AG04450 (cell line): ENCODE data around the gene PIK3R5. TPM values are rescaled to one million over a fixed set of nuclear protein-coding genes. Genes with fewer than 3 reads are reported as not detected.

ENCODE experiments used
- CTCF ChIA-PET: fragments of 300-600, 350-600 bp; formaldehyde crosslinking; extraction: SDS; loops from one replicate; lab custom pipeline; 2022; ENCODE audit warnings: antibody characterized with exemption, inconsistent platforms; lab: Charles Lee
- POLR2A ChIA-PET: fragments of 350-600 bp; formaldehyde crosslinking; extraction: SDS; loops from one replicate; lab custom pipeline; 2021; ENCODE audit warnings: antibody characterized with exemption, inconsistent platforms; lab: Yijun Ruan, JAX
- DNase-seq: peaks from one replicate; pipeline ENCODE4 v3.0.0-alpha.2; 2011; ENCODE audit warnings: low read depth, low spot score
- H3K27ac ChIP-seq: one replicate; pipeline ENCODE4 v1.5.1; 2012; ENCODE audit warnings: low read depth, low read length, control low read depth
- H3K27me3 ChIP-seq: one replicate; pipeline ENCODE4 v1.6.0; 2012; ENCODE audit warnings: low read length; ENCODE audit not compliant: control insufficient read depth, insufficient read depth
- H3K4me3 ChIP-seq: 2 replicates; pipeline ENCODE4 v1.5.1; 2011; ENCODE audit warnings: mild to moderate bottlenecking, low read depth, low read length, control low read depth
- H3K9me3 ChIP-seq: 2 replicates; pipeline ENCODE4 v1.5.1; 2012; ENCODE audit warnings: low read length; ENCODE audit not compliant: control insufficient read depth, insufficient read depth
- CTCF ChIP-seq: IDR thresholded peaks from 2 replicates; pipeline ENCODE4 v1.5.1; 2011; ENCODE audit warnings: low read depth, low read length, control low read depth, inconsistent platforms
- polyA plus RNA-seq: library from polyadenylated mRNA; depleted of rRNA; stranded (reverse); fragments of >200 nt; gene quantifications from 2 replicates; pipeline ENCODE4 v1.2.3, GENCODE V29; 2011

The PIK3R5 gene
- polyA plus RNA-seq, 1 experiment, result not detected

GRCh38 chr17:8924595-8924994 lies 40.9 kb downstream of the PIK3R5 start:
- Histone ChIP-seq H3K9me3 (peaks cover 16% of the 10 kb centered on the region; the same call in 1 of the 2 replicates), H3K27ac (no peak overlapping the region), H3K4me3 (no peak overlapping the region), H3K27me3 (no peaks in the 10 kb centered on the region)
- POLR2A ChIA-PET, result no interaction called here
- CTCF ChIA-PET, result no interaction called here
- no peak for TF ChIP-seq CTCF
- no peak for DNase-seq

- no peak overlapping the region for H3K4me3 ChIP-seq
- no peak overlapping the region for H3K27ac ChIP-seq
- TF ChIP-seq CTCF, result no peak
- peaks cover 16% of the 10 kb centered on the region; the same call in 1 of the 2 replicates for H3K9me3 ChIP-seq
- no peaks in the 10 kb centered on the region for H3K27me3 ChIP-seq
- ChIA-PET CTCF (interaction anchor here (1.6 kb wide), 1 partner anchor 29 kb away, joined by 3 read pairs; no protein-coding TSS in a partner anchor), POLR2A (no interaction called here)
- no peak for DNase-seq
Measured at GRCh38 chr17:8923762-8924161, 41.7 kb downstream of the PIK3R5 start.

GRCh38 chr17:8922928-8923327 lies 42.6 kb downstream of the PIK3R5 start:
- ChIA-PET CTCF (interaction anchor here (1.6 kb wide), 1 partner anchor 28 kb away, joined by 3 read pairs; no protein-coding TSS in a partner anchor), POLR2A (no interaction called here)
- no peak for DNase-seq
- H3K27me3 ChIP-seq, result no peaks in the 10 kb centered on the region
- no peak for TF ChIP-seq CTCF
- H3K4me3 ChIP-seq, result no peak overlapping the region
- H3K27ac ChIP-seq, result peak overlapping the region; percentile 22
- peaks cover 14% of the 10 kb centered on the region; the same call in 1 of the 2 replicates for H3K9me3 ChIP-seq

- DNase-seq, result peak; percentile 49
- ChIA-PET CTCF (interaction anchor here (1.6 kb wide), 1 partner anchor 28 kb away, joined by 3 read pairs; no protein-coding TSS in a partner anchor), POLR2A (no interaction called here)
- Histone ChIP-seq H3K27me3 (no peaks in the 10 kb centered on the region), H3K4me3 (no peak overlapping the region), H3K27ac (peak overlapping the region; percentile 22), H3K9me3 (peaks cover 9% of the 10 kb centered on the region; the same call in 1 of the 2 replicates)
- TF ChIP-seq CTCF, result no peak
Measured at GRCh38 chr17:8922451-8922850, 43.1 kb downstream of the PIK3R5 start.

- no peak for DNase-seq
- Histone ChIP-seq H3K27ac (no peak overlapping the region), H3K27me3 (no peaks in the 10 kb centered on the region), H3K4me3 (no peak overlapping the region), H3K9me3 (peaks cover 8% of the 10 kb centered on the region)
- ChIA-PET CTCF (no interaction called here), POLR2A (no interaction called here)
- TF ChIP-seq CTCF, result no peak
Measured at GRCh38 chr17:8921147-8921546, 44.4 kb downstream of the PIK3R5 start.
